ENCODE results near the gene EIF3A.
"Not testable (repeated sequence)": the region's sequence is repeated elsewhere in the genome, so short reads cannot be mapped to it uniquely, and the experiment has no call there.

The EIF3A gene

GRCh38 chr10:119101366-119102098 is 20.9 kb upstream of the EIF3A start:
- no peak for DNase-seq

- no peak for DNase-seq
Observed at GRCh38 chr10:119100434-119101238, 20.0 kb upstream of the EIF3A start.

- no peak for DNase-seq
Observed at GRCh38 chr10:119098576-119098975, 18.0 kb upstream of the EIF3A start.

GRCh38 chr10:119096641-119097415 is 16.2 kb upstream of the EIF3A start:
- not testable (repeated sequence) for DNase-seq

- no peak for DNase-seq
Observed at GRCh38 chr10:119095640-119096039, 15.0 kb upstream of the EIF3A start.

- DNase-seq = no peak
Observed at GRCh38 chr10:119090968-119091367, 10.4 kb upstream of the EIF3A start.

- no peak for DNase-seq
Observed at GRCh38 chr10:119090026-119090795, 9.6 kb upstream of the EIF3A start.

GRCh38 chr10:119087271-119087882 is 6.8 kb upstream of the EIF3A start:
- DNase-seq = no peak

- DNase-seq = no peak
Observed at GRCh38 chr10:119084896-119085295, 4.3 kb upstream of the EIF3A start.

- no peak for DNase-seq
Observed at GRCh38 chr10:119079599-119080520, 757 bp downstream of the EIF3A start.

- DNase-seq = no peak
Observed at GRCh38 chr10:119078422-119079179, 2.0 kb downstream of the EIF3A start.

- no peak for DNase-seq
Observed at GRCh38 chr10:119073584-119073983, 7.0 kb downstream of the EIF3A start.

GRCh38 chr10:119070395-119071165 is 10.0 kb downstream of the EIF3A start:
- no peak for DNase-seq

- no peak for DNase-seq
Observed at GRCh38 chr10:119061926-119062325, 18.7 kb downstream of the EIF3A start.

- DNase-seq = no peak
Observed at GRCh38 chr10:119061352-119061751, 19.3 kb downstream of the EIF3A start.

GRCh38 chr10:119060107-119060506 is 20.5 kb downstream of the EIF3A start:
- DNase-seq = no peak

- no peak for DNase-seq
Observed at GRCh38 chr10:119059557-119059956, 21.1 kb downstream of the EIF3A start.

- DNase-seq = no peak
Observed at GRCh38 chr10:119058010-119058409, 22.6 kb downstream of the EIF3A start.

GRCh38 chr10:119055472-119055871 is 25.1 kb downstream of the EIF3A start:
- DNase-seq = no peak

GRCh38 chr10:119051775-119052174 is 28.8 kb downstream of the EIF3A start:
- DNase-seq = no peak
